Prostate gland (tissue), 2 donors: ENCODE measurements around the gene UBC.

Experiments used
- POLR2AphosphoS5 ChIP-seq: sonication (generic); formaldehyde crosslinking; IDR thresholded peaks from one replicate; pipeline ENCODE4 v1.6.1; 2017; ENCODE audit warnings: antibody characterized with exemption
- TF ChIP-seq, protein P1 (sequence below), 4 experiments: fragments of 200-600 bp in 2 of 4; fragments of 450-650 bp in 2 of 4; sonication (generic) in 2 of 4; IDR thresholded peaks; 1 replicate in 3 of 4; 2 replicates in 1 of 4; pipeline ENCODE4 v1.5.1; 2016 to 2019; ENCODE audit warnings: antibody characterized with exemption in 4 of 4, mild to moderate bottlenecking in 2 of 4, moderate library complexity in 2 of 4

GRCh38 chr12:124929649-124930419 lies 15.4 kb upstream of the UBC start:
- TF ChIP-seq, protein P1, sequence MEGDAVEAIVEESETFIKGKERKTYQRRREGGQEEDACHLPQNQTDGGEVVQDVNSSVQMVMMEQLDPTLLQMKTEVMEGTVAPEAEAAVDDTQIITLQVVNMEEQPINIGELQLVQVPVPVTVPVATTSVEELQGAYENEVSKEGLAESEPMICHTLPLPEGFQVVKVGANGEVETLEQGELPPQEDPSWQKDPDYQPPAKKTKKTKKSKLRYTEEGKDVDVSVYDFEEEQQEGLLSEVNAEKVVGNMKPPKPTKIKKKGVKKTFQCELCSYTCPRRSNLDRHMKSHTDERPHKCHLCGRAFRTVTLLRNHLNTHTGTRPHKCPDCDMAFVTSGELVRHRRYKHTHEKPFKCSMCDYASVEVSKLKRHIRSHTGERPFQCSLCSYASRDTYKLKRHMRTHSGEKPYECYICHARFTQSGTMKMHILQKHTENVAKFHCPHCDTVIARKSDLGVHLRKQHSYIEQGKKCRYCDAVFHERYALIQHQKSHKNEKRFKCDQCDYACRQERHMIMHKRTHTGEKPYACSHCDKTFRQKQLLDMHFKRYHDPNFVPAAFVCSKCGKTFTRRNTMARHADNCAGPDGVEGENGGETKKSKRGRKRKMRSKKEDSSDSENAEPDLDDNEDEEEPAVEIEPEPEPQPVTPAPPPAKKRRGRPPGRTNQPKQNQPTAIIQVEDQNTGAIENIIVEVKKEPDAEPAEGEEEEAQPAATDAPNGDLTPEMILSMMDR (IDR thresholded peaks at IDR 0.05) = no peak
- TF ChIP-seq POLR2AphosphoS5 = no peak
